Measurements from ENCODE around the gene IGF2R.

- TF ChIP-seq CTCF (IDR thresholded peaks at IDR 0.05; ENCODE audit: low read length), result no peak
- TF ChIP-seq EZH2 (optimal IDR thresholded peaks at IDR 0.05; ENCODE audit: low read depth, low read length), result no peak
- TF ChIP-seq EZH2phosphoT487 (IDR thresholded peaks at IDR 0.05; ENCODE audit: low read length), result no peak
Measured at GRCh38 chr6:159983641-159984080, 14.8 kb downstream of the IGF2R start.

Data from MM.1S (cell line).